MCF 10A (cell line): ENCODE data around the gene FTH1. TPM values are rescaled to one million over a fixed set of nuclear protein-coding genes. Genes with fewer than 3 reads are reported as not detected.

Experiments used
- BruUV-seq: library from RNA; stranded (reverse); fragments of 400-500 nt; replicated peaks from 2 replicates; lab custom pipeline; 2021; lab: Mats Ljungman, UMichigan
- CTCF ChIA-PET: fragments of 300-600 bp; sonication (Branson Sonifier 250); formaldehyde crosslinking; extraction: SDS; loops from one replicate; lab custom pipeline; 2021; ENCODE audit warnings: antibody characterized with exemption, inconsistent platforms; lab: Yijun Ruan, JAX
- POLR2A ChIA-PET: fragments of 300-600, 350-650 bp; sonication (Branson Sonifier 250); formaldehyde crosslinking; extraction: SDS; loops from one replicate; lab custom pipeline; 2020; ENCODE audit warnings: antibody characterized with exemption, inconsistent platforms; lab: Yijun Ruan, JAX
- DNase-seq: peaks from one replicate; pipeline ENCODE4 v3.0.0-alpha.2; 2018; ENCODE audit not compliant: unreplicated experiment
- H3K27ac Mint-ChIP-seq: one replicate; pipeline ENCODE4 v1.8.0; 2022; ENCODE audit warnings: mild to moderate bottlenecking, low read depth, mixed read lengths; ENCODE audit not compliant: unreplicated experiment
- H3K27me3 Mint-ChIP-seq: one replicate; pipeline ENCODE4 v1.8.0; 2022; ENCODE audit warnings: mixed read lengths; ENCODE audit not compliant: insufficient read depth, unreplicated experiment
- H3K36me3 Mint-ChIP-seq: one replicate; pipeline ENCODE4 v1.8.0; 2022; ENCODE audit warnings: mild to moderate bottlenecking, moderate library complexity, mixed read lengths; ENCODE audit not compliant: insufficient read depth, unreplicated experiment
- H3K4me1 Mint-ChIP-seq: one replicate; pipeline ENCODE4 v1.8.0; 2022; ENCODE audit warnings: mixed read lengths; ENCODE audit not compliant: insufficient read depth, unreplicated experiment
- H3K4me3 Mint-ChIP-seq: one replicate; pipeline ENCODE4 v1.8.0; 2022; ENCODE audit warnings: mild to moderate bottlenecking, moderate library complexity, mixed read lengths; ENCODE audit not compliant: unreplicated experiment
- H3K9me3 Mint-ChIP-seq: one replicate; pipeline ENCODE4 v1.8.0; 2022; ENCODE audit warnings: mixed read lengths; ENCODE audit not compliant: unreplicated experiment
- intact Hi-C: fragments of 100-400 bp; cut with micrococcal nuclease; formaldehyde crosslinking; loops from 2 replicates; pipeline ENCODE4 v1.14.1; 2022
- total RNA-seq: library from RNA; stranded (reverse); gene quantifications from 2 replicates; pipeline ENCODE4 v1.2.3, GENCODE V29; 2022
- TF ChIP-seq, protein P1 (sequence below): fragments of 200-600 bp; IDR thresholded peaks from one replicate; pipeline ENCODE4 v1.8.0; 2022; ENCODE audit warnings: antibody characterized with exemption, mild to moderate bottlenecking; ENCODE audit not compliant: unreplicated experiment

Gene FTH1
- total RNA-seq, 1 experiment from 2014 or later = 8,367 TPM

DNA sequence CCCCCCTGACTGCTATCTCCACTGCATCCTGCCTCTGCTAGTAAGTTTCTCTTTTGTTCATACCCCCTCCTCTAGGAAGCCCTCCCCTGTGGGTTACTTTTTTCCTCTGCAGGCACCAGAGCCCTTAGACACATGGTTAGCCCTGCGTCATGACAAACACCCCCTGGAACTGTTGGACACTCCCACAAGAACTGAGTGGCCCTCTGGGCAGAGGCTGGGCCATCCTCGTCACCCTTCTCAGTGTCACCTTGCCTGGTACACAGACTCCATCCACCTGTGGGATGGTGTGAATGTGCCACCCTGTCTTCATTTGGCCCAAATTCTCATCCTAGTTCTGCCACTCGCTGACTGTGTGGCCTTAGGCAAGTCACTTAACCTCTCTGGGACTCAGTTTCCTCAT, 46.0 kb downstream of the FTH1 start:
- TF ChIP-seq, protein P1, sequence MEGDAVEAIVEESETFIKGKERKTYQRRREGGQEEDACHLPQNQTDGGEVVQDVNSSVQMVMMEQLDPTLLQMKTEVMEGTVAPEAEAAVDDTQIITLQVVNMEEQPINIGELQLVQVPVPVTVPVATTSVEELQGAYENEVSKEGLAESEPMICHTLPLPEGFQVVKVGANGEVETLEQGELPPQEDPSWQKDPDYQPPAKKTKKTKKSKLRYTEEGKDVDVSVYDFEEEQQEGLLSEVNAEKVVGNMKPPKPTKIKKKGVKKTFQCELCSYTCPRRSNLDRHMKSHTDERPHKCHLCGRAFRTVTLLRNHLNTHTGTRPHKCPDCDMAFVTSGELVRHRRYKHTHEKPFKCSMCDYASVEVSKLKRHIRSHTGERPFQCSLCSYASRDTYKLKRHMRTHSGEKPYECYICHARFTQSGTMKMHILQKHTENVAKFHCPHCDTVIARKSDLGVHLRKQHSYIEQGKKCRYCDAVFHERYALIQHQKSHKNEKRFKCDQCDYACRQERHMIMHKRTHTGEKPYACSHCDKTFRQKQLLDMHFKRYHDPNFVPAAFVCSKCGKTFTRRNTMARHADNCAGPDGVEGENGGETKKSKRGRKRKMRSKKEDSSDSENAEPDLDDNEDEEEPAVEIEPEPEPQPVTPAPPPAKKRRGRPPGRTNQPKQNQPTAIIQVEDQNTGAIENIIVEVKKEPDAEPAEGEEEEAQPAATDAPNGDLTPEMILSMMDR = no peak
- POLR2A ChIA-PET = no interaction called here
- Mint-ChIP-seq H3K4me3 (no peak overlapping the region), H3K4me1 (peaks cover 6% of the 10 kb centered on the region), H3K27me3 (peaks cover 39% of the 10 kb centered on the region), H3K36me3 (no peaks in the 10 kb centered on the region), H3K9me3 (no peaks in the 10 kb centered on the region), H3K27ac (no peak overlapping the region)
- intact Hi-C loops = no loop called here
- no TSS peak for BruUV-seq
- CTCF ChIA-PET = interaction anchor here (0.7 to 1.4 kb wide), 2 partner anchors 20 to 27 kb away, joined by 3 read pairs; no protein-coding TSS in a partner anchor
- DNase-seq = no peak

DNA sequence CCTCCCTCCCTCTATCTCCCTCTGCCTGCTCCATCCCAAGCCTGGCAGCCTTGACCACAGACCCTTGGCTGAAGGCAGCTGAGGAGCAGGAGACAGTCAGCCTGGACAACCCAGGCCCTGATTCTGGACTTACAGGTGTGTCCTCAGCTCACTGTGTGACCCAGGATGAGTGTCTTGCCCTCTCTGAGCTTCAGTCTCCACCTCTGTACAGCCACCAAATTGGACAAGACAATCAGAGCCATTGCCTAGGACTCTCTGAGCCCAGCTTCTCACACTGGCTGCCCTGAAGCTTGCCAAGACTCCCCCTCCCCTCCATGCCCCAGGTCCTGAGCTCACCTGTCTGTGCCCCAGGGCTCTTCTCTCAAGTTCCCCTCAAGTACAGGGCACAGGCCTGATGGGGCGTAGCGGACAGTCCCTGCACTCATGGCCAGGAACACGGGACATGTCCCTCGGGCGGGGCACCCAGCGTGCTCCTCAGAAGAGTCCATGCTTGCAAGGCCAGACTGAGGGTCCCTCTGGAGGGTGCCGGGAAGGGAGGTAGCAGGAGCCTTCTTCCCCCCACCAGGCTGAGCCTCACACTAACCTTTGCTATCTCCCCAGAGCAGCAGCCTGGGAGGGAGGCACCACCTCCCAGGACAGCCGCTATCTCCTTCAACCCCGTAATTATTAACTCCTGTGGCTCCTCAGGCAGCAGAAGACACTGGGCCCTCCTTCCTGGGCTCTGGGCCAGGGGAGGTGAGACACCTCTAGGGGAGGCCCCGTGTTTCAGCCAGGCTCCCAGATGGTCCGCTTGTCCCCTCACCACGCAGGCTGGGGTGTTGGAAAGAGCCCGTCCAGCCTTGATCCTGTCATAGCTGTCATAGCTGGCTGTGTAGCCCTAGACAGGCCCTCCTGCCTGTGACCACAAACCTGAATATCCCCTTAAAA, 47.5 kb downstream of the FTH1 start:
- TF ChIP-seq, protein P1 = no peak
- ChIA-PET POLR2A (no interaction called here), CTCF (interaction anchor here (0.6 to 1.3 kb wide), 4 partner anchors 27 to 475 kb away, joined by 3 to 5 read pairs (median 4); no protein-coding TSS in a partner anchor)
- H3K27ac Mint-ChIP-seq = no peak overlapping the region
- no peak for DNase-seq
- intact Hi-C loops = no loop called here
- no peak overlapping the region for H3K4me3 Mint-ChIP-seq
- H3K36me3 Mint-ChIP-seq = no peaks in the 10 kb centered on the region
- peaks cover 6% of the 10 kb centered on the region for H3K4me1 Mint-ChIP-seq
- H3K9me3 Mint-ChIP-seq = no peaks in the 10 kb centered on the region
- peaks cover 39% of the 10 kb centered on the region for H3K27me3 Mint-ChIP-seq
- BruUV-seq = no TSS peak

DNA sequence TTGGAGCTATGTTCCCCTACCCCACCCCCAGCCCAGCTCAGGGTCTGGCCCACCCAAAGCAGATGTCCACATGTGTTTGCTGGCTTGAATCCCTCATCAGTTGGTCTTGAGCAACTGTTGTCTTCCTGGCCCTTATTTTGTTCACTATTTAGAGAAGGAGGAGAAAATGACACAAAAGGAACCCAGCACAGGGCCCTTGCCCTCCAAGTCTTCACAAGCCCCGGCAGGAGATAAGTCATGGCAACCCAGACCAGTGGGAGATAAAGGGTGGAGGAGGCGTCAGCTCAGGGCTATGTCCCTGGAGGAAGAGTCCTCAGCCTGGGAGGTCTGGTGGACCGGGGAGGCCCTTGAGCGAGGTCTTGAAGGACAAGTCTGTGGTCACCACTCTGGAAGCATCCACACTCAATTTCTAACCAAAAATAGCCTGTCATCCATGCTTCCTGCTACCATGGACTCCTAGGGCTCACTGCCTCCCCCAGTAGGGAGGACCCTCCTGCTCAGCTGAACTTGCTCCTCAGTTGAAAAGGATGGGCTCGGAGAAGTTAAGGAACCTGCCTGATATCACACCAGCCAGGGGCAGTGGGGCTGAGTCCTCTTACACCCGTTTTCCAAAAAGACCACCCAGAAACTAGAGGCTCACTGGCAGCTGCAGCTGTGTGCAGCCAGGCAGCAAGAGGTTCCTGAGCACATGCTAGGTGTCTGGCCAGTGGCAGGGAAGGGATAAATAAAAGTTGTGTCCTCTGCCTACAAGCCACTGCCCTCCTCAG, 48.3 kb downstream of the FTH1 start:
- TF ChIP-seq, protein P1 = no peak
- H3K4me1 Mint-ChIP-seq = peaks cover 6% of the 10 kb centered on the region
- H3K4me3 Mint-ChIP-seq = no peak overlapping the region

More for the DNA sequence above, 48.3 kb downstream of the FTH1 start:
- H3K27ac Mint-ChIP-seq = no peak overlapping the region
- peaks cover 39% of the 10 kb centered on the region for H3K27me3 Mint-ChIP-seq
- no peak for DNase-seq
- no TSS peak for BruUV-seq
- intact Hi-C loops = no loop called here
- POLR2A ChIA-PET = no interaction called here
- no peaks in the 10 kb centered on the region for H3K9me3 Mint-ChIP-seq
- no peaks in the 10 kb centered on the region for H3K36me3 Mint-ChIP-seq
- CTCF ChIA-PET = interaction anchor here (0.6 to 1.3 kb wide), 5 partner anchors 28 to 476 kb away, joined by 3 to 5 read pairs (median 3); no protein-coding TSS in a partner anchor
